ENCODE measurements around the gene APOB. TPM values are rescaled to one million over a fixed set of nuclear protein-coding genes. Genes with fewer than 3 reads are reported as not detected.

The APOB gene
- total RNA-seq, 1 experiment from 2014 or later, result 234 TPM

GRCh38 chr2:21042958-21043743 lies 722 bp downstream of the APOB start:
- Mint-ChIP-seq H3K9me3 (ENCODE audit: unreplicated experiment) (no peaks in the 10 kb centered on the region), H3K4me1 (ENCODE audit: low read depth, unreplicated experiment) (peaks cover 22% of the 10 kb centered on the region), H3K27ac (ENCODE audit: unreplicated experiment) (peak overlapping the region; percentile 89), H3K36me3 (ENCODE audit: insufficient read depth, unreplicated experiment) (peaks cover 60% of the 10 kb centered on the region), H3K27me3 (ENCODE audit: insufficient read depth, unreplicated experiment) (no peaks in the 10 kb centered on the region), H3K4me3 (ENCODE audit: unreplicated experiment) (peak overlapping the region; percentile 91)
- H3K4me3 ChIP-seq (ENCODE audit: low read depth, low read length), result peak overlapping the region; percentile 82
- peaks cover 18% of the 10 kb centered on the region for H3K4me1 ChIP-seq
- no peaks in the 10 kb centered on the region for H3K27me3 ChIP-seq (replicated peaks; ENCODE audit: control insufficient read depth, insufficient read depth, low read length)
- ChIA-PET CTCF (interaction anchor here (0.5 to 1.6 kb wide), 7 partner anchors 13 to 122 kb away, joined by 3 to 10 read pairs (median 3); no protein-coding TSS in a partner anchor), POLR2A (interaction anchor here (1.2 kb wide), 1 partner anchor 596 kb away, joined by 4 read pairs; the partner anchor contains the start of gene RHOB)
- no peaks in the 10 kb centered on the region for H3K9me3 ChIP-seq
- TSS peak; percentile 43 for BruUV-seq (replicated peaks)
- intact Hi-C loops (cut with micrococcal nuclease; ENCODE audit: unreplicated experiment), result loop anchor here (1.0 to 5.0 kb wide), 9 partner anchors 13 to 366 kb away; no protein-coding TSS in a partner anchor
- DNase-seq, result peak; percentile 89 to 91
- H3K36me3 ChIP-seq (ENCODE audit: control insufficient read depth, insufficient read depth, low read length), result peaks cover 8% of the 10 kb centered on the region
- peak; percentile 94 to 95 for TF ChIP-seq CTCF (IDR thresholded peaks at IDR 0.05; ENCODE audit: insufficient read depth in 1 of 2, low read depth in 1 of 2, low read length in 1 of 2, severe bottlenecking in 1 of 2, unreplicated experiment in 1 of 2)

GRCh38 chr2:21042708-21042957 lies 1.2 kb downstream of the APOB start:
- peaks cover 65% of the 10 kb centered on the region for H3K36me3 Mint-ChIP-seq (ENCODE audit: insufficient read depth, unreplicated experiment)
- ChIA-PET CTCF (interaction anchor here (0.5 to 1.6 kb wide), 6 partner anchors 14 to 123 kb away, joined by 3 to 10 read pairs (median 4); no protein-coding TSS in a partner anchor), POLR2A (interaction anchor here (1.2 kb wide), 1 partner anchor 596 kb away, joined by 4 read pairs; the partner anchor contains the start of gene RHOB)
- H3K36me3 ChIP-seq (ENCODE audit: control insufficient read depth, insufficient read depth, low read length), result peaks cover 8% of the 10 kb centered on the region
- H3K27ac Mint-ChIP-seq (ENCODE audit: unreplicated experiment), result no peak overlapping the region
- TSS peak; percentile 29 for BruUV-seq (replicated peaks)
- H3K27me3 Mint-ChIP-seq (ENCODE audit: insufficient read depth, unreplicated experiment), result no peaks in the 10 kb centered on the region
- no peak for DNase-seq
- H3K4me3 Mint-ChIP-seq (ENCODE audit: unreplicated experiment), result peak overlapping the region; percentile 91
- H3K4me1 Mint-ChIP-seq (ENCODE audit: low read depth, unreplicated experiment), result peaks cover 22% of the 10 kb centered on the region
- H3K9me3 ChIP-seq, result no peaks in the 10 kb centered on the region
- peak overlapping the region; percentile 28 for H3K4me3 ChIP-seq (ENCODE audit: low read depth, low read length)
- no peaks in the 10 kb centered on the region for H3K9me3 Mint-ChIP-seq (ENCODE audit: unreplicated experiment)
- no peak for TF ChIP-seq CTCF (IDR thresholded peaks at IDR 0.05; ENCODE audit: insufficient read depth in 1 of 2, low read depth in 1 of 2, low read length in 1 of 2, severe bottlenecking in 1 of 2, unreplicated experiment in 1 of 2)
- H3K4me1 ChIP-seq, result peaks cover 18% of the 10 kb centered on the region
- H3K27me3 ChIP-seq (replicated peaks; ENCODE audit: control insufficient read depth, insufficient read depth, low read length), result no peaks in the 10 kb centered on the region
- intact Hi-C loops (cut with micrococcal nuclease; ENCODE audit: unreplicated experiment), result loop anchor here (5.0 kb wide), 2 partner anchors 355 to 365 kb away; no protein-coding TSS in a partner anchor

GRCh38 chr2:21041943-21042707 lies 1.7 kb downstream of the APOB start:
- peaks cover 66% of the 10 kb centered on the region for H3K36me3 Mint-ChIP-seq (ENCODE audit: insufficient read depth, unreplicated experiment)
- Histone ChIP-seq H3K36me3 (ENCODE audit: control insufficient read depth, insufficient read depth, low read length) (peaks cover 8% of the 10 kb centered on the region), H3K27me3 (replicated peaks; ENCODE audit: control insufficient read depth, insufficient read depth, low read length) (no peaks in the 10 kb centered on the region), H3K4me3 (ENCODE audit: low read depth, low read length) (peak overlapping the region; percentile 28), H3K4me1 (peaks cover 18% of the 10 kb centered on the region), H3K9me3 (no peaks in the 10 kb centered on the region)
- ChIA-PET POLR2A (interaction anchor here (1.2 kb wide), 1 partner anchor 595 kb away, joined by 4 read pairs; the partner anchor contains the start of gene RHOB), CTCF (interaction anchor here (0.5 to 1.6 kb wide), 5 partner anchors 14 to 123 kb away, joined by 3 to 10 read pairs (median 4); no protein-coding TSS in a partner anchor)
- peak; percentile 68 to 74 for DNase-seq
- peak overlapping the region; percentile 91 for H3K4me3 Mint-ChIP-seq (ENCODE audit: unreplicated experiment)
- intact Hi-C loops (cut with micrococcal nuclease; ENCODE audit: unreplicated experiment), result loop anchor here (5.0 kb wide), 2 partner anchors 355 to 365 kb away; no protein-coding TSS in a partner anchor
- no peak for TF ChIP-seq CTCF (IDR thresholded peaks at IDR 0.05; ENCODE audit: insufficient read depth in 1 of 2, low read depth in 1 of 2, low read length in 1 of 2, severe bottlenecking in 1 of 2, unreplicated experiment in 1 of 2)
- H3K27me3 Mint-ChIP-seq (ENCODE audit: insufficient read depth, unreplicated experiment), result no peaks in the 10 kb centered on the region
- no TSS peak for BruUV-seq (replicated peaks)
- peaks cover 22% of the 10 kb centered on the region for H3K4me1 Mint-ChIP-seq (ENCODE audit: low read depth, unreplicated experiment)
- H3K9me3 Mint-ChIP-seq (ENCODE audit: unreplicated experiment), result no peaks in the 10 kb centered on the region
- H3K27ac Mint-ChIP-seq (ENCODE audit: unreplicated experiment), result no peak overlapping the region

Data from Caco-2 (cell line).